ENCODE results near the gene GBX2. TPM values are rescaled to one million over a fixed set of nuclear protein-coding genes. Genes with fewer than 3 reads are reported as not detected.

Gene GBX2
- total and polyA plus RNA-seq, 2 of the 8 experiments (the other 6 are each of a cell fraction or from before 2014, with no cell fraction given) = 0.38 to 0.89 TPM

GRCh38 chr2:236162882-236163470, 5.2 kb downstream of the GBX2 start (continued):
- no peak for TF ChIP-seq SAP30 (IDR thresholded peaks at IDR 0.05; ENCODE audit: insufficient read depth, insufficient replicate concordance, low read length)
- 0 out of 2 replicates have a peak, but pooled peaks have one; percentile 37 for TF ChIP-seq YY1 (IDR thresholded peaks at IDR 0.05; ENCODE audit: low read depth, low read length)
- no peak for TF ChIP-seq RXRA (IDR thresholded peaks at IDR 0.05; ENCODE audit: insufficient read depth, low read depth, low read length)
- TF ChIP-seq EP300 (IDR thresholded peaks at IDR 0.05; ENCODE audit: borderline replicate concordance in 1 of 2, low read depth in 2 of 2, low read length in 2 of 2) = no peak
- no peak for TF ChIP-seq RNF2 (IDR thresholded peaks at IDR 0.05; ENCODE audit: borderline replicate concordance, low read depth, low read length, missing control alignments, poor library complexity, severe bottlenecking)
- TF ChIP-seq EGR1 (IDR thresholded peaks at IDR 0.05; ENCODE audit: borderline replicate concordance, low read depth, low read length) = no peak
- TF ChIP-seq CHD1 (IDR thresholded peaks at IDR 0.05; ENCODE audit: low read depth, low read length) = no peak
- TF ChIP-seq, protein P1, sequence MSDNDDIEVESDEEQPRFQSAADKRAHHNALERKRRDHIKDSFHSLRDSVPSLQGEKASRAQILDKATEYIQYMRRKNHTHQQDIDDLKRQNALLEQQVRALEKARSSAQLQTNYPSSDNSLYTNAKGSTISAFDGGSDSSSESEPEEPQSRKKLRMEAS (IDR thresholded peaks at IDR 0.05) = peak; percentile 75
- no peak for TF ChIP-seq CTCF (IDR thresholded peaks at IDR 0.05; ENCODE audit: control extremely low read depth in 1 of 3, insufficient read depth in 1 of 3, low read depth in 1 of 3, low read length in 3 of 3)
- no peak for TF ChIP-seq POU5F1 (IDR thresholded peaks at IDR 0.05; ENCODE audit: low read depth, low read length)
- 0 out of 2 replicates have a peak, but pooled peaks have one; percentile 38 for TF ChIP-seq CBX8 (IDR thresholded peaks at IDR 0.05; ENCODE audit: borderline replicate concordance, low read depth, low read length)
- TF ChIP-seq JUN (IDR thresholded peaks at IDR 0.05; ENCODE audit: low read depth, low read length) = no peak
- no peak for TF ChIP-seq RBBP5 (IDR thresholded peaks at IDR 0.05; ENCODE audit: borderline replicate concordance, low read depth, low read length)
- TF ChIP-seq SP2 (IDR thresholded peaks at IDR 0.05; ENCODE audit: low read length) = no peak
- TF ChIP-seq CEBPB (IDR thresholded peaks at IDR 0.05; ENCODE audit: low read depth, low read length) = no peak
- TF ChIP-seq SIN3A (conservative IDR thresholded peaks at IDR 0.05 in 1 of 2, IDR thresholded peaks at IDR 0.05 in 1 of 2; ENCODE audit: low read depth in 1 of 2, low read length in 2 of 2) = no peak
- TF ChIP-seq ATF2 (IDR thresholded peaks at IDR 0.05; ENCODE audit: low read length) = no peak
- no peak for TF ChIP-seq CHD2 (IDR thresholded peaks at IDR 0.05; ENCODE audit: low read length)
- no peak for TF ChIP-seq NANOG (IDR thresholded peaks at IDR 0.05; ENCODE audit: insufficient read depth, low read depth, low read length, poor library complexity, severe bottlenecking)

Measured in H1 (cell line).